Measurements from ENCODE around the gene ZIC5. TPM values are rescaled to one million over a fixed set of nuclear protein-coding genes. Genes with fewer than 3 reads are reported as not detected.

The ZIC5 gene
- total RNA-seq, 1 experiment from 2014 or later, result not detected

- POLR2A ChIA-PET (ENCODE audit: unreplicated experiment), result no interaction called here
- peaks cover 40% of the 10 kb centered on the region for H3K27me3 ChIP-seq (ENCODE audit: low read length)
- CTCF ChIA-PET, result no interaction called here
Observed at GRCh38 chr13:99998261-99998660, 26.7 kb upstream of the ZIC5 start.

GRCh38 chr13:99997702-99998214 is 26.2 kb upstream of the ZIC5 start:
- peaks cover 45% of the 10 kb centered on the region for H3K27me3 ChIP-seq (ENCODE audit: low read length)
- H3K36me3 ChIP-seq (ENCODE audit: low read depth, low read length), result no peaks in the 10 kb centered on the region
- H3K4me3 ChIP-seq (ENCODE audit: low read length), result no peak overlapping the region
- BruUV-seq (replicated peaks), result no TSS peak
- TF ChIP-seq EZH2 (IDR thresholded peaks at IDR 0.05; ENCODE audit: low read length, unreplicated experiment), result no peak
- TF ChIP-seq, protein P1, sequence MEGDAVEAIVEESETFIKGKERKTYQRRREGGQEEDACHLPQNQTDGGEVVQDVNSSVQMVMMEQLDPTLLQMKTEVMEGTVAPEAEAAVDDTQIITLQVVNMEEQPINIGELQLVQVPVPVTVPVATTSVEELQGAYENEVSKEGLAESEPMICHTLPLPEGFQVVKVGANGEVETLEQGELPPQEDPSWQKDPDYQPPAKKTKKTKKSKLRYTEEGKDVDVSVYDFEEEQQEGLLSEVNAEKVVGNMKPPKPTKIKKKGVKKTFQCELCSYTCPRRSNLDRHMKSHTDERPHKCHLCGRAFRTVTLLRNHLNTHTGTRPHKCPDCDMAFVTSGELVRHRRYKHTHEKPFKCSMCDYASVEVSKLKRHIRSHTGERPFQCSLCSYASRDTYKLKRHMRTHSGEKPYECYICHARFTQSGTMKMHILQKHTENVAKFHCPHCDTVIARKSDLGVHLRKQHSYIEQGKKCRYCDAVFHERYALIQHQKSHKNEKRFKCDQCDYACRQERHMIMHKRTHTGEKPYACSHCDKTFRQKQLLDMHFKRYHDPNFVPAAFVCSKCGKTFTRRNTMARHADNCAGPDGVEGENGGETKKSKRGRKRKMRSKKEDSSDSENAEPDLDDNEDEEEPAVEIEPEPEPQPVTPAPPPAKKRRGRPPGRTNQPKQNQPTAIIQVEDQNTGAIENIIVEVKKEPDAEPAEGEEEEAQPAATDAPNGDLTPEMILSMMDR (conservative IDR thresholded peaks at IDR 0.05; ENCODE audit: low read depth, low read length), result no peak
- no peak for TF ChIP-seq EZH2phosphoT487 (IDR thresholded peaks at IDR 0.05; ENCODE audit: borderline replicate concordance, low read length)
- no peaks in the 10 kb centered on the region for H3K4me1 ChIP-seq (ENCODE audit: insufficient read depth, low read length)
- no peaks in the 10 kb centered on the region for H3F3A ChIP-seq (ENCODE audit: low read length, unreplicated experiment)
- ChIA-PET CTCF (no interaction called here), POLR2A (ENCODE audit: unreplicated experiment) (no interaction called here)
- 0 out of 2 replicates have a peak, but pooled peaks cover 8% of the 10 kb centered on the region for H4K20me1 ChIP-seq (ENCODE audit: low read length)
- H2AFZ ChIP-seq (ENCODE audit: low read length), result no peak overlapping the region
- no peak overlapping the region for H3K9ac ChIP-seq (ENCODE audit: low read length)
- H3K9me2 ChIP-seq (replicated peaks; ENCODE audit: low read length), result no peaks in the 10 kb centered on the region
- H3K4me2 ChIP-seq (ENCODE audit: low read length), result no peak overlapping the region
- no peak for DNase-seq
- no peaks in the 10 kb centered on the region for H3K9me3 ChIP-seq (ENCODE audit: low read length)
- intact Hi-C loops (cut with micrococcal nuclease), result no loop called here
- H3K79me2 ChIP-seq (ENCODE audit: low read length), result no peaks in the 10 kb centered on the region
- H3K27ac ChIP-seq (ENCODE audit: low read length), result no peak overlapping the region
- no peak for ATAC-seq

More at GRCh38 chr13:99998261-99998660, 26.7 kb upstream of the ZIC5 start:
- H3K9ac ChIP-seq (ENCODE audit: low read length), result no peak overlapping the region
- TF ChIP-seq EZH2phosphoT487 (IDR thresholded peaks at IDR 0.05; ENCODE audit: borderline replicate concordance, low read length), result no peak
- no peak for TF ChIP-seq EZH2 (IDR thresholded peaks at IDR 0.05; ENCODE audit: low read length, unreplicated experiment)
- TF ChIP-seq, protein P1 (conservative IDR thresholded peaks at IDR 0.05; ENCODE audit: low read depth, low read length), result no peak
- ATAC-seq (no peak), DNase-seq (no peak)
- intact Hi-C loops (cut with micrococcal nuclease), result no loop called here
- H3K4me1 ChIP-seq (ENCODE audit: insufficient read depth, low read length), result no peaks in the 10 kb centered on the region
- no TSS peak for BruUV-seq (replicated peaks)
- H3F3A ChIP-seq (ENCODE audit: low read length, unreplicated experiment), result no peaks in the 10 kb centered on the region
- H3K4me3 ChIP-seq (ENCODE audit: low read length), result no peak overlapping the region
- no peak overlapping the region for H3K27ac ChIP-seq (ENCODE audit: low read length)
- H3K36me3 ChIP-seq (ENCODE audit: low read depth, low read length), result no peaks in the 10 kb centered on the region
- no peaks in the 10 kb centered on the region for H3K79me2 ChIP-seq (ENCODE audit: low read length)
- no peaks in the 10 kb centered on the region for H3K9me2 ChIP-seq (replicated peaks; ENCODE audit: low read length)
- no peaks in the 10 kb centered on the region for H3K9me3 ChIP-seq (ENCODE audit: low read length)
- no peak overlapping the region for H3K4me2 ChIP-seq (ENCODE audit: low read length)
- no peak overlapping the region for H2AFZ ChIP-seq (ENCODE audit: low read length)
- 0 out of 2 replicates have a peak, but pooled peaks cover 8% of the 10 kb centered on the region for H4K20me1 ChIP-seq (ENCODE audit: low read length)

- Histone ChIP-seq H3K27ac (ENCODE audit: low read length) (no peak overlapping the region), H3K27me3 (ENCODE audit: low read length) (peaks cover 55% of the 10 kb centered on the region), H3K4me2 (ENCODE audit: low read length) (no peak overlapping the region), H3K9me3 (ENCODE audit: low read length) (no peaks in the 10 kb centered on the region), H3F3A (ENCODE audit: low read length, unreplicated experiment) (no peaks in the 10 kb centered on the region), H3K36me3 (ENCODE audit: low read depth, low read length) (no peaks in the 10 kb centered on the region), H3K79me2 (ENCODE audit: low read length) (no peaks in the 10 kb centered on the region), H2AFZ (ENCODE audit: low read length) (no peak overlapping the region), H3K4me3 (ENCODE audit: low read length) (no peak overlapping the region), H3K4me1 (ENCODE audit: insufficient read depth, low read length) (no peaks in the 10 kb centered on the region), H4K20me1 (ENCODE audit: low read length) (0 out of 2 replicates have a peak, but pooled peaks cover 8% of the 10 kb centered on the region), H3K9me2 (replicated peaks; ENCODE audit: low read length) (no peaks in the 10 kb centered on the region), H3K9ac (ENCODE audit: low read length) (no peak overlapping the region)
- no peak for ATAC-seq
- POLR2A ChIA-PET (ENCODE audit: unreplicated experiment), result no interaction called here
- intact Hi-C loops (cut with micrococcal nuclease), result no loop called here
- BruUV-seq (replicated peaks), result no TSS peak
- DNase-seq, result no peak
- TF ChIP-seq, protein P1 (conservative IDR thresholded peaks at IDR 0.05; ENCODE audit: low read depth, low read length), result no peak
- no peak for TF ChIP-seq EZH2 (IDR thresholded peaks at IDR 0.05; ENCODE audit: low read length, unreplicated experiment)
- no peak for TF ChIP-seq EZH2phosphoT487 (IDR thresholded peaks at IDR 0.05; ENCODE audit: borderline replicate concordance, low read length)
- CTCF ChIA-PET, result no interaction called here
Observed at GRCh38 chr13:99996381-99996973, 24.9 kb upstream of the ZIC5 start.
